GM19351 (cell line): ENCODE data around the gene HSD17B8.

Experiments used
- ATAC-seq: cut with Tn5 transposase; IDR thresholded peaks from one replicate; pipeline ENCODE4 v1.9.1; 2021; ENCODE audit warnings: mild to moderate bottlenecking, moderate library complexity; ENCODE audit not compliant: unreplicated experiment

The HSD17B8 gene

GRCh38 chr6:33204415-33205190 is at the start of gene HSD17B8:
Gene HSD17B8, plus strand, starts transcription at chr6:33204655. Its CDS starts 14 bp downstream, at chr6:33204669.
- ATAC-seq: peak; percentile 54

GRCh38 chr6:33156561-33156960 is 47.9 kb upstream of the HSD17B8 start:
- no peak for ATAC-seq

- no peak for ATAC-seq
Measured at GRCh38 chr6:33156964-33157363, 47.5 kb upstream of the HSD17B8 start.

GRCh38 chr6:33160096-33160495 is 44.4 kb upstream of the HSD17B8 start:
- ATAC-seq: no peak

GRCh38 chr6:33160728-33161344 is 43.6 kb upstream of the HSD17B8 start:
- no peak for ATAC-seq

- ATAC-seq: no peak
Measured at GRCh38 chr6:33161354-33162331, 42.8 kb upstream of the HSD17B8 start.

- no peak for ATAC-seq
Measured at GRCh38 chr6:33163540-33163939, 40.9 kb upstream of the HSD17B8 start.

- no peak for ATAC-seq
Measured at GRCh38 chr6:33164176-33164575, 40.3 kb upstream of the HSD17B8 start.

- ATAC-seq: no peak
Measured at GRCh38 chr6:33164665-33165373, 39.6 kb upstream of the HSD17B8 start.

GRCh38 chr6:33165581-33166258 is 38.7 kb upstream of the HSD17B8 start:
- ATAC-seq: no peak

- no peak for ATAC-seq
Measured at GRCh38 chr6:33166363-33166762, 38.1 kb upstream of the HSD17B8 start.

GRCh38 chr6:33166811-33167210 is 37.6 kb upstream of the HSD17B8 start:
- no peak for ATAC-seq

GRCh38 chr6:33167374-33168283 is 36.8 kb upstream of the HSD17B8 start:
- ATAC-seq: no peak

- ATAC-seq: no peak
Measured at GRCh38 chr6:33168284-33168601, 36.2 kb upstream of the HSD17B8 start.

GRCh38 chr6:33168639-33169038 is 35.8 kb upstream of the HSD17B8 start:
- ATAC-seq: no peak

- ATAC-seq: no peak
Measured at GRCh38 chr6:33169291-33170175, 34.9 kb upstream of the HSD17B8 start.

GRCh38 chr6:33170176-33171015 is 34.1 kb upstream of the HSD17B8 start:
- ATAC-seq: no peak
